MCF 10A (cell line): ENCODE results near the gene AP2S1. TPM values are rescaled to one million over a fixed set of nuclear protein-coding genes. Genes with fewer than 3 reads are reported as not detected.

ENCODE experiments used
- BruUV-seq: library from RNA; stranded (reverse); fragments of 400-500 nt; replicated peaks from 2 replicates; lab custom pipeline; 2021; lab: Mats Ljungman, UMichigan
- CTCF ChIA-PET: fragments of 300-600 bp; sonication (Branson Sonifier 250); formaldehyde crosslinking; extraction: SDS; loops from one replicate; lab custom pipeline; 2021; ENCODE audit warnings: antibody characterized with exemption, inconsistent platforms; lab: Yijun Ruan, JAX
- POLR2A ChIA-PET: fragments of 300-600, 350-650 bp; sonication (Branson Sonifier 250); formaldehyde crosslinking; extraction: SDS; loops from one replicate; lab custom pipeline; 2020; ENCODE audit warnings: antibody characterized with exemption, inconsistent platforms; lab: Yijun Ruan, JAX
- DNase-seq: peaks from one replicate; pipeline ENCODE4 v3.0.0-alpha.2; 2018; ENCODE audit not compliant: unreplicated experiment
- H3K27ac Mint-ChIP-seq: one replicate; pipeline ENCODE4 v1.8.0; 2022; ENCODE audit warnings: mild to moderate bottlenecking, low read depth, mixed read lengths; ENCODE audit not compliant: unreplicated experiment
- H3K27me3 Mint-ChIP-seq: one replicate; pipeline ENCODE4 v1.8.0; 2022; ENCODE audit warnings: mixed read lengths; ENCODE audit not compliant: insufficient read depth, unreplicated experiment
- H3K36me3 Mint-ChIP-seq: one replicate; pipeline ENCODE4 v1.8.0; 2022; ENCODE audit warnings: mild to moderate bottlenecking, moderate library complexity, mixed read lengths; ENCODE audit not compliant: insufficient read depth, unreplicated experiment
- H3K4me1 Mint-ChIP-seq: one replicate; pipeline ENCODE4 v1.8.0; 2022; ENCODE audit warnings: mixed read lengths; ENCODE audit not compliant: insufficient read depth, unreplicated experiment
- H3K4me3 Mint-ChIP-seq: one replicate; pipeline ENCODE4 v1.8.0; 2022; ENCODE audit warnings: mild to moderate bottlenecking, moderate library complexity, mixed read lengths; ENCODE audit not compliant: unreplicated experiment
- H3K9me3 Mint-ChIP-seq: one replicate; pipeline ENCODE4 v1.8.0; 2022; ENCODE audit warnings: mixed read lengths; ENCODE audit not compliant: unreplicated experiment
- intact Hi-C: fragments of 100-400 bp; cut with micrococcal nuclease; formaldehyde crosslinking; loops from 2 replicates; pipeline ENCODE4 v1.14.1; 2022
- total RNA-seq: library from RNA; stranded (reverse); gene quantifications from 2 replicates; pipeline ENCODE4 v1.2.3, GENCODE V29; 2022
- TF ChIP-seq, protein P1 (sequence below): fragments of 200-600 bp; IDR thresholded peaks from one replicate; pipeline ENCODE4 v1.8.0; 2022; ENCODE audit warnings: antibody characterized with exemption, mild to moderate bottlenecking; ENCODE audit not compliant: unreplicated experiment

Gene AP2S1
- total RNA-seq, 1 experiment from 2014 or later, result 252 TPM

DNA sequence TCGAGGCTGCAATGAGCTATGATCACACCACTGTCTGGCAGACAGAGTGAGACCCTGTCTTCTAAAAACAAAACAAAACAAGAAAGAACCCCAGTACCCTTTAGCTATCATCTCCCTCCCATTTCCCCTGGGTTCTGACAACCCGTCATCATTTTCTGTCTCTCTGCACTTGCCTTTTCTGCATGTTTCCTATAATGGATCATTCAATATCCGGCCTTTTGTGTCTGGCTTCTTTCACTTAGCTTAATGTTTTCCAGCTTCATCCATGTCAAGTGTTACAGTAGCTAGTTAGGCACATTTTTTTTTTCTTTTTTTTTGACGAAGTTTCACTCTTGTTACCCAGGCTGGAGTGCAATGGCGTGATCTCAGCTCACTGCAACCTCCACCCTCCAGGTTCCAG is 16.5 kb downstream of the AP2S1 start:
- H3K27ac Mint-ChIP-seq, result no peak overlapping the region
- POLR2A ChIA-PET, result interaction anchor here (0.7 to 1.5 kb wide), 5 partner anchors 12 to 89 kb away, joined by 3 to 5 read pairs (median 4); partner anchors contain the start of gene SLC1A5
- H3K4me1 Mint-ChIP-seq, result peaks cover 3% of the 10 kb centered on the region
- BruUV-seq, result no TSS peak
- DNase-seq, result no peak
- intact Hi-C loops, result no loop called here
- H3K27me3 Mint-ChIP-seq, result no peaks in the 10 kb centered on the region
- H3K36me3 Mint-ChIP-seq, result peaks cover 28% of the 10 kb centered on the region
- peaks cover 7% of the 10 kb centered on the region for H3K9me3 Mint-ChIP-seq
- CTCF ChIA-PET, result interaction anchor here (0.8 to 2.0 kb wide), 5 partner anchors 67 to 529 kb away, joined by 3 to 8 read pairs (median 3); no protein-coding TSS in a partner anchor
- no peak overlapping the region for H3K4me3 Mint-ChIP-seq
- TF ChIP-seq, protein P1, sequence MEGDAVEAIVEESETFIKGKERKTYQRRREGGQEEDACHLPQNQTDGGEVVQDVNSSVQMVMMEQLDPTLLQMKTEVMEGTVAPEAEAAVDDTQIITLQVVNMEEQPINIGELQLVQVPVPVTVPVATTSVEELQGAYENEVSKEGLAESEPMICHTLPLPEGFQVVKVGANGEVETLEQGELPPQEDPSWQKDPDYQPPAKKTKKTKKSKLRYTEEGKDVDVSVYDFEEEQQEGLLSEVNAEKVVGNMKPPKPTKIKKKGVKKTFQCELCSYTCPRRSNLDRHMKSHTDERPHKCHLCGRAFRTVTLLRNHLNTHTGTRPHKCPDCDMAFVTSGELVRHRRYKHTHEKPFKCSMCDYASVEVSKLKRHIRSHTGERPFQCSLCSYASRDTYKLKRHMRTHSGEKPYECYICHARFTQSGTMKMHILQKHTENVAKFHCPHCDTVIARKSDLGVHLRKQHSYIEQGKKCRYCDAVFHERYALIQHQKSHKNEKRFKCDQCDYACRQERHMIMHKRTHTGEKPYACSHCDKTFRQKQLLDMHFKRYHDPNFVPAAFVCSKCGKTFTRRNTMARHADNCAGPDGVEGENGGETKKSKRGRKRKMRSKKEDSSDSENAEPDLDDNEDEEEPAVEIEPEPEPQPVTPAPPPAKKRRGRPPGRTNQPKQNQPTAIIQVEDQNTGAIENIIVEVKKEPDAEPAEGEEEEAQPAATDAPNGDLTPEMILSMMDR, result no peak

DNA sequence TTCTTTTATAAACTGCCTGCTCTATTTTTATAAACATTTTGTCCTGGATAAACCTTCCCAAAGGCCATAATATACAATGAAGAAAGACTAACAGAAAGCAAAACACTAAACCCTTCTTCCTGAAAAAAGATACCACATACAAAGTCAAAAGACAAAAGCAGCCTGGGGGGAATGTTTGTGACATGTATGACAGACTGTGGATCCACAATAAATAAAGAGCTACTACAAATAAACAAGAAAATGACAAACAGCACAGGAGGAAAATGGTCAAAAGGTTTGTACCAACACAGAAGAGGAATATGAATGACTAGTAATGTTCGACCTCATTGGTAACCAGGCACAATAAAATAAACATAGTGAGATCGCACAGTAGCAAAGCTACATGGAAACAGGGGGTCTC is 19.8 kb downstream of the AP2S1 start:
- no peak overlapping the region for H3K27ac Mint-ChIP-seq
- TF ChIP-seq, protein P1, result no peak
- H3K9me3 Mint-ChIP-seq, result peaks cover 7% of the 10 kb centered on the region
- H3K4me3 Mint-ChIP-seq, result no peak overlapping the region
- DNase-seq, result no peak
- H3K4me1 Mint-ChIP-seq, result peaks cover 7% of the 10 kb centered on the region
- intact Hi-C loops, result no loop called here
- POLR2A ChIA-PET, result interaction anchor here (0.9 kb wide), 1 partner anchor 11 kb away, joined by 4 read pairs; no protein-coding TSS in a partner anchor
- H3K36me3 Mint-ChIP-seq, result no peaks in the 10 kb centered on the region
- CTCF ChIA-PET, result interaction anchor here (0.6 to 1.4 kb wide), 5 partner anchors 10 to 123 kb away, joined by 3 to 7 read pairs (median 3); partner anchors contain the start of gene SLC1A5
- no peaks in the 10 kb centered on the region for H3K27me3 Mint-ChIP-seq
- no TSS peak for BruUV-seq

DNA sequence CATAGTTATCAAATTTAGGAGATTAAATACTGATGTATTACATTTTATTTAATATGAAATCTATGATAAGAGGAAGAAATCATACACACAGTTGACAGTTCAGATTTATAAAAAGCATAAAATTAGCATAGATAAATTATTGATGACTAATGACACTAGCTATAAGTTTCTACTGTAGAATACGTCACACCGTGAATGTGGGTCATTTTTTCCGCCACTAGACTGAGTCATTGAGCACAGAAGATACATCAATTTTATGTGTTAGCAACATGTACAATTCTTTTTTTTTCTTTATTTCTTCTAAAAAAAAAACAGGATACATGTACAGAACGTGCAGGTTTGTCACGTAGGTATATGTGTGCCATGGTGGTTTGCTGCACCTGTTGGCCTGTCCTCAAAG is 22.2 kb downstream of the AP2S1 start:
- no peaks in the 10 kb centered on the region for H3K36me3 Mint-ChIP-seq
- H3K27ac Mint-ChIP-seq, result no peak overlapping the region
- H3K4me1 Mint-ChIP-seq, result peaks cover 7% of the 10 kb centered on the region
- ChIA-PET CTCF (interaction anchor here (0.7 to 1.6 kb wide), 2 partner anchors 12 to 71 kb away, joined by 5 to 7 read pairs; no protein-coding TSS in a partner anchor), POLR2A (interaction anchor here (1.1 kb wide), 1 partner anchor 32 kb away, joined by 3 read pairs; no protein-coding TSS in a partner anchor)
- peaks cover 7% of the 10 kb centered on the region for H3K9me3 Mint-ChIP-seq
- DNase-seq, result no peak
- no peak overlapping the region for H3K4me3 Mint-ChIP-seq
- intact Hi-C loops, result no loop called here
- H3K27me3 Mint-ChIP-seq, result no peaks in the 10 kb centered on the region
- BruUV-seq, result no TSS peak
- TF ChIP-seq, protein P1, result no peak

DNA sequence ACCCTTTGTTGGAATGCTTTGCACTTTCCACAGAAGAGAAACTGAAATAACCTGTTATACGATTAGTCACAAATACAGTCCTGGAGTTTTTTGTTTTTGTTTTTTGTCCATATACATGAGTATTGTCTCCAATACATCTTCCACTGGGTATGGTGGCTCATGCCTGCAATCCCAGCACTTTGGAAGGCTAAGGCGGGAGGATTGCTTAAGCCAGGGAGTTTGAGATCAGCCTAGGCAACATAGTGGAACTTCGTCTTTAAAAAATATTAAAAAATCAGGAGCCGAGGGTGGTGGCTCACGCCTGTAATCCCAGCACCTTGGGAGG is 25.0 kb downstream of the AP2S1 start:
- intact Hi-C loops, result loop anchor here (1.0 kb wide), 1 partner anchor 75 kb away; no protein-coding TSS in a partner anchor
- Mint-ChIP-seq H3K36me3 (no peaks in the 10 kb centered on the region), H3K4me3 (no peak overlapping the region), H3K27ac (no peak overlapping the region), H3K27me3 (no peaks in the 10 kb centered on the region), H3K9me3 (peaks cover under 1% of the 10 kb centered on the region), H3K4me1 (peaks cover 7% of the 10 kb centered on the region)
- TF ChIP-seq, protein P1, result no peak
- ChIA-PET CTCF (interaction anchor here (0.6 to 1.3 kb wide), 4 partner anchors 11 to 70 kb away, joined by 3 to 4 read pairs (median 3); no protein-coding TSS in a partner anchor), POLR2A (no interaction called here)
- BruUV-seq, result no TSS peak
- no peak for DNase-seq
